ENCODE measurements around the gene CTNND1. TPM values are rescaled to one million over a fixed set of nuclear protein-coding genes. Genes with fewer than 3 reads are reported as not detected.

CTNND1 gene
- total RNA-seq, 2 donors from 2014 or later: 58.2 to 63.2 TPM

DNA sequence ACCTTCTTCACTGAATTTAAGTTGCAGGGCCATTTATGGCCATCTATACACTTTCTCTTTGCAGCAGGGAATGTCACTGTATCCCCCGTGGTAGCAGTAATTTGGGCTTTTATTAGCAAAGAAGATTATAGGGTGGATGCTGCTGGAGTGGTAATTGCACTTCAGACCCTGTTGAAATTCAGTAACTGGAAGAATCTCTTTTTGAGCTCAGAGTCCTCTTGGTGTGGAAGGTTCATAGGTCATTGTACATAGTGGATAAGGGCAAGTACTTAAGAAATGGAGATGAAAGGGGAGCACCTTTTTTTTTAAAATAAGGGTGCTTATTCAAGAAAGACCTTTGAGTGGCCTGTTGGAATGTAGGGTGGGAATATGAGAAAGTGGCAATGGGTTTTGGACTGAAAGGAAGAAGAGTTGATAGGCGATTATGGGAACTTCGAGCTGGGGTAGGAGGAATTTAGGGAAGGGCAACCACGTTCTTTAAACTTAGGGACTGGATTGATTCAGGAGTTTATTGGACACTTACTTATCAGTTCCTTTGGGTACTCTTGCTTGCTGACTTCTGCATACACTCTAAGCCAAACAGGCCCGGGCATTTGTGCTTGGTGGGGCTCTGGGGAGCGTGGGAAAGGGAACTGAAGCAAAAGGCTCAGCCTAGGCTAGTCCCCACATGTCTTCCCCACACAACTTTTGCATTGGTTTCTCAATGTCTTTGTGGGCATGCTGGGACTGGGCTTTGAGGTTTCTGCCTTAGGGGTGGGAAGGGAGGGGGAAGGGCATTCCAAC is 26.5 kb downstream of the CTNND1 start:
- Histone ChIP-seq H3K9me3 (no peaks in the 10 kb centered on the region), H3K27ac (no peak overlapping the region), H3K4me3 (no peak overlapping the region), H3K4me1 (peaks cover 0 to 97% of the 10 kb centered on the region in 2 donors), H3K27me3 (no peaks in the 10 kb centered on the region), H3K36me3 (peaks cover 19% of the 10 kb centered on the region)
- TF ChIP-seq, protein P1, sequence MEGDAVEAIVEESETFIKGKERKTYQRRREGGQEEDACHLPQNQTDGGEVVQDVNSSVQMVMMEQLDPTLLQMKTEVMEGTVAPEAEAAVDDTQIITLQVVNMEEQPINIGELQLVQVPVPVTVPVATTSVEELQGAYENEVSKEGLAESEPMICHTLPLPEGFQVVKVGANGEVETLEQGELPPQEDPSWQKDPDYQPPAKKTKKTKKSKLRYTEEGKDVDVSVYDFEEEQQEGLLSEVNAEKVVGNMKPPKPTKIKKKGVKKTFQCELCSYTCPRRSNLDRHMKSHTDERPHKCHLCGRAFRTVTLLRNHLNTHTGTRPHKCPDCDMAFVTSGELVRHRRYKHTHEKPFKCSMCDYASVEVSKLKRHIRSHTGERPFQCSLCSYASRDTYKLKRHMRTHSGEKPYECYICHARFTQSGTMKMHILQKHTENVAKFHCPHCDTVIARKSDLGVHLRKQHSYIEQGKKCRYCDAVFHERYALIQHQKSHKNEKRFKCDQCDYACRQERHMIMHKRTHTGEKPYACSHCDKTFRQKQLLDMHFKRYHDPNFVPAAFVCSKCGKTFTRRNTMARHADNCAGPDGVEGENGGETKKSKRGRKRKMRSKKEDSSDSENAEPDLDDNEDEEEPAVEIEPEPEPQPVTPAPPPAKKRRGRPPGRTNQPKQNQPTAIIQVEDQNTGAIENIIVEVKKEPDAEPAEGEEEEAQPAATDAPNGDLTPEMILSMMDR (IDR thresholded peaks at IDR 0.05): no peak
- DNase-seq (ENCODE audit: low spot score): no peak

GRCh38 chr11:57788703-57789088 is 27.1 kb downstream of the CTNND1 start:
- Histone ChIP-seq H3K9me3 (no peaks in the 10 kb centered on the region), H3K27ac (peak overlapping the region in 1 of 2 donors; percentile 2), H3K4me3 (no peak overlapping the region), H3K4me1 (peaks cover 0 to 96% of the 10 kb centered on the region in 2 donors), H3K27me3 (no peaks in the 10 kb centered on the region), H3K36me3 (peaks cover 19% of the 10 kb centered on the region)
- DNase-seq (ENCODE audit: low spot score): no peak
- TF ChIP-seq, protein P1 (IDR thresholded peaks at IDR 0.05): no peak

DNA sequence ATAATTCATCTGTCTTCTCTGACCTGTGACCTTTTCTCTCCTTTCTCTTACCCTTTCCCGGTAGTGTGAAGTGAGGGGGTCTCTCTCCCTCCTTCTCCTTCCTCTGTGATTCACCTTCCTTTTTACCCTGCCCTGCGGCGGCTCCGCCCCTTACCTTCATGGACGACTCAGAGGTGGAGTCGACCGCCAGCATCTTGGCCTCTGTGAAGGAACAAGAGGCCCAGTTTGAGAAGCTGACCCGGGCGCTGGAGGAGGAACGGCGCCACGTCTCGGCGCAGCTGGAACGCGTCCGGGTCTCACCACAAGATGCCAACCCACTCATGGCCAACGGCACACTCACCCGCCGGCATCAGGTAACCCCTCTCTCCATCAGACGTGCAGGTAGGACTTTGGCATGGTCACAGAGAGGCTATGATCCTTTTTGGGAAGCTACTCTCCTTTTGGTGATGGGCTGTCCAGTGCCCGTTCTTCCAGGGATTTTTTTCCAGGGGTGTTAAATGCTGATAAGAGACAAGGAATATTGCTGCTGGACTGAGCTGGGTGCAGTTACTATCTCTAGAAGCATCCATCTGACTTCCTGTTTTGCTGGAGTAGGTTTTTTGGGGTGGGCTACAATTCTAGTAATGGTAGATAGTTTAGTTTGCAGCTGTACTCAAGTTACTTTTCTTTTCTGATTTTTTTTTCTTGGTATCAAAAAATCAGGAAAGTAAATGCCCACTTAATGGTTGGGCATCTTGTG is 29.9 kb downstream of the CTNND1 start:
- no peaks in the 10 kb centered on the region for H3K27me3 ChIP-seq
- H3K4me1 ChIP-seq: peaks cover 0 to 77% of the 10 kb centered on the region in 2 donors
- TF ChIP-seq, protein P1 (IDR thresholded peaks at IDR 0.05): no peak
- DNase-seq (ENCODE audit: low spot score): no peak
- peaks cover 46% of the 10 kb centered on the region for H3K36me3 ChIP-seq
- H3K4me3 ChIP-seq: no peak overlapping the region
- H3K9me3 ChIP-seq: no peaks in the 10 kb centered on the region
- H3K27ac ChIP-seq: peak overlapping the region; percentile 51 to 59

- no peak overlapping the region for H3K4me3 ChIP-seq
- DNase-seq (ENCODE audit: low spot score): peak; percentile 77
Measured at GRCh38 chr11:57792060-57792541, 30.5 kb downstream of the CTNND1 start.

GRCh38 chr11:57792870-57793269 is 31.3 kb downstream of the CTNND1 start:
- DNase-seq (ENCODE audit: low spot score): no peak
- no peaks in the 10 kb centered on the region for H3K9me3 ChIP-seq
- TF ChIP-seq, protein P1 (IDR thresholded peaks at IDR 0.05): no peak
- peaks cover 0 to 64% of the 10 kb centered on the region in 2 donors for H3K4me1 ChIP-seq
- peak overlapping the region; percentile 51 to 59 for H3K27ac ChIP-seq
- H3K27me3 ChIP-seq: no peaks in the 10 kb centered on the region
- peaks cover 59% of the 10 kb centered on the region for H3K36me3 ChIP-seq
- H3K4me3 ChIP-seq: no peak overlapping the region

More at GRCh38 chr11:57792060-57792541, 30.5 kb downstream of the CTNND1 start:
- peaks cover 0 to 71% of the 10 kb centered on the region in 2 donors for H3K4me1 ChIP-seq
- peak overlapping the region; percentile 51 to 59 for H3K27ac ChIP-seq
- H3K9me3 ChIP-seq: no peaks in the 10 kb centered on the region
- H3K36me3 ChIP-seq: peaks cover 52% of the 10 kb centered on the region
- H3K27me3 ChIP-seq: no peaks in the 10 kb centered on the region
- TF ChIP-seq, protein P1 (IDR thresholded peaks at IDR 0.05): no peak

Measured in right atrium auricular region (tissue), 2 donors.